ENCODE results near the gene PKHD1.

GRCh38 chr6:52109171-52109571, 21.8 kb upstream of the PKHD1 start:
- no peak for TF ChIP-seq CTCF (IDR thresholded peaks at IDR 0.05)
- no peak for TF ChIP-seq SIN3A (IDR thresholded peaks at IDR 0.05; ENCODE audit: borderline replicate concordance, insufficient read depth, low read depth, low read length)
